Thyroid gland (tissue), 4 donors: ENCODE data around the gene DCUN1D4.

Experiments used
- POLR2A ChIP-seq, 2 donors: fragments of 450-650 bp; IDR thresholded peaks; one replicate each; pipeline ENCODE4 v1.6.1; 2017; ENCODE audit warnings: antibody characterized with exemption in 2 of 2, mild to moderate bottlenecking in 2 of 2, moderate library complexity in 1 of 2
- TF ChIP-seq, protein P1 (sequence below), 6 experiments: fragments of 200-600 bp in 3 of 6; fragments of 450-650 bp in 3 of 6; sonication (generic) in 3 of 6; IDR thresholded peaks; one replicate each; pipeline ENCODE4 v1.5.1; 2016 to 2019; ENCODE audit warnings: antibody characterized with exemption in 6 of 6, mild to moderate bottlenecking in 2 of 6, inconsistent platforms in 1 of 6, moderate library complexity in 1 of 6

DNA sequence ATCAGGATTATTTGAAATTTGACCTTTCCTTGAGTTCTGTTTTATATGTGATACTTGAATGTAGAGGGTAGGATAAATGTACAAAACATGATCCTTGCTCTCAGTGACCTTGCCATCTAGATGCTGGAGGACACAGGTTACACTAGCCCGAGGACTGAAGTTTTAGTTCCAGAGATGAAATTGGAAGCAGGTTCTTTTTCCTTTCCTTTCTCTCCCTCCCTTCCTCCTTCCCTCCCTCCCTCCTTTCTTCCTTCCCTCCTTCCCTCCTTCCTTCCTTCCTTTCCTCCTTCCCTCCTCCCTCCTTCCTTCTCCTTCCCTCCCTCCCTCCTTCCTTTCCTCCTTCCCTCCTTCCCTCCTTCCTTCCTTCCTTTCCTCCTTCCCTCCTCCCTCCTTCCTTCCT lies 122.9 kb downstream of the DCUN1D4 start:
- TF ChIP-seq POLR2A (IDR thresholded peaks at IDR 0.05), result no peak
- TF ChIP-seq, protein P1, sequence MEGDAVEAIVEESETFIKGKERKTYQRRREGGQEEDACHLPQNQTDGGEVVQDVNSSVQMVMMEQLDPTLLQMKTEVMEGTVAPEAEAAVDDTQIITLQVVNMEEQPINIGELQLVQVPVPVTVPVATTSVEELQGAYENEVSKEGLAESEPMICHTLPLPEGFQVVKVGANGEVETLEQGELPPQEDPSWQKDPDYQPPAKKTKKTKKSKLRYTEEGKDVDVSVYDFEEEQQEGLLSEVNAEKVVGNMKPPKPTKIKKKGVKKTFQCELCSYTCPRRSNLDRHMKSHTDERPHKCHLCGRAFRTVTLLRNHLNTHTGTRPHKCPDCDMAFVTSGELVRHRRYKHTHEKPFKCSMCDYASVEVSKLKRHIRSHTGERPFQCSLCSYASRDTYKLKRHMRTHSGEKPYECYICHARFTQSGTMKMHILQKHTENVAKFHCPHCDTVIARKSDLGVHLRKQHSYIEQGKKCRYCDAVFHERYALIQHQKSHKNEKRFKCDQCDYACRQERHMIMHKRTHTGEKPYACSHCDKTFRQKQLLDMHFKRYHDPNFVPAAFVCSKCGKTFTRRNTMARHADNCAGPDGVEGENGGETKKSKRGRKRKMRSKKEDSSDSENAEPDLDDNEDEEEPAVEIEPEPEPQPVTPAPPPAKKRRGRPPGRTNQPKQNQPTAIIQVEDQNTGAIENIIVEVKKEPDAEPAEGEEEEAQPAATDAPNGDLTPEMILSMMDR (IDR thresholded peaks at IDR 0.05), result no peak
